HG03039 (cell line): ENCODE results near the gene TM9SF3.

Source experiments
- ATAC-seq: cut with Tn5 transposase; IDR thresholded peaks from one replicate; pipeline ENCODE4 v1.9.1; 2021; ENCODE audit warnings: mild to moderate bottlenecking, moderate library complexity; ENCODE audit not compliant: unreplicated experiment

Gene TM9SF3

DNA sequence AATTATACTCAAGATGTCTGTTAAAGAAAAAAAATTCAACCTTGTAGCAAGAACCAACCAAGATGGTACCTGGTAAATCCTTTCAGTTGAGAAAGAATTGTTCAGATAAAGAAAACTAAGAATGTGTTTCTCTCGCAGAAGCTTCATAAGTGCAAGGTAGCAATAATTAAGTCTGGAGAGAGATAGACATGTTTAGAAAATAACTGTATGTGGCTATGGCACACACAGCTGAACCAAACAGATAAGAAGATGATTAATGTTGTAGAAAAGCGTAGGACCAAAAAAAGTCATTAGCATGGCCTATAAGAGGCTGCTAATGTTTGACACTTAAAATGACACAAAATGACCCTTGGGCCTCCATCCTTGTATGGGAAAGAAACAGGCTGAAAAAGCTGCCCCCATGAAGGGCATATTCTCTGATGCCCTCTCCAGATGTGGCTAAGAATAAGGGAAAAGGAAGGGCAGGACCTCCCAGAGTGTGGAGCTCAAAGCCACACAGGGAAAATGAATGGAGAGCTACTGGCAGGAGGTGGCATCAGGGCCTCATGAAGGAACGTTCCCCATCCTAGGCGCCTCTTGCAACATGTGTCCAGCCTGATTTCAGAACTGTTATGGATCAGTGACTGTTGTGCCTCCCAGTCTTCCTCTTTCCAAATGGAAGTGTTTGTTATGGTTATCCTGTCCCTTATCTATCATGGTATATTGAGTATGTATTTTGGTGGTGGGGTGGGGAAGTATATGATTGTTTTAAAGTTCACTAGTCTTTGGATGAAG, 103.8 kb downstream of the TM9SF3 start:
- ATAC-seq, result no peak

DNA sequence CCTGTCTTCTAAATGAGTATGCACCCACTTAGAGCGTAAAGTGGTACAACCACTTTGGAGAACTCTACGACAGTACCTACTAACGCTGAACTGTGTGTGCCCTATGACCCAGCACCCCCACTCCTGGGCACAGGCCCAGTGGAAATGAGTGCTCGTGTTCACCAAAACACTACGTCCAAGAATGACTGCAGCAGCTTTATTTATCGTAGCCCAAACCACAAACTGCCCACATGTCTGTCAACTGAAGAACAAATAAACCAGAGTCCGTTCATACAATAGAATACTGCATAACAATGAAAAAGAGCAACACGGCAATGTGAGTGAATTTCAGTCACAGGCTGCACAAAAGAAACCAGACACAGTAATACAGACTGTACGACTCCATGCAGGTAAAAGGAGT, 108.5 kb downstream of the TM9SF3 start:
- ATAC-seq, result no peak

DNA sequence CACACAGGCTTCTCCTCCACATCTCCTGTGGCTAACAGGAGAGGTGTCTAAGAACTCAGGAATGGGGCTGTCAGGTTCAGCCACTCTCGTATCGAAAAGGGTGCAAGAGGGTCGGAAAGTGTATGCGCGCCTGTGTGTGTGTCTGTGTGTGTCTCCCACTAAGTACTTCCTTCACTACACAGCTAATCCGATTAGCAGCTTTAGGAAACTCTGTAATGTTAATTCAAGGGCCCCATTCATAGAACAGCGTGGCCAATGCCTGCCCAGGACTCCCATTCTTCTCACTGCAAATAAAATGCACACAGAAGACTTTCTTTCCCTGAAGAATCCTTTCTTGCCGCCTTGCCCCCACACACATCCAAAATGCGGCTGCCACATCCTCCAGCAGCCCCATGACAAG, 112.9 kb downstream of the TM9SF3 start:
- no peak for ATAC-seq

DNA sequence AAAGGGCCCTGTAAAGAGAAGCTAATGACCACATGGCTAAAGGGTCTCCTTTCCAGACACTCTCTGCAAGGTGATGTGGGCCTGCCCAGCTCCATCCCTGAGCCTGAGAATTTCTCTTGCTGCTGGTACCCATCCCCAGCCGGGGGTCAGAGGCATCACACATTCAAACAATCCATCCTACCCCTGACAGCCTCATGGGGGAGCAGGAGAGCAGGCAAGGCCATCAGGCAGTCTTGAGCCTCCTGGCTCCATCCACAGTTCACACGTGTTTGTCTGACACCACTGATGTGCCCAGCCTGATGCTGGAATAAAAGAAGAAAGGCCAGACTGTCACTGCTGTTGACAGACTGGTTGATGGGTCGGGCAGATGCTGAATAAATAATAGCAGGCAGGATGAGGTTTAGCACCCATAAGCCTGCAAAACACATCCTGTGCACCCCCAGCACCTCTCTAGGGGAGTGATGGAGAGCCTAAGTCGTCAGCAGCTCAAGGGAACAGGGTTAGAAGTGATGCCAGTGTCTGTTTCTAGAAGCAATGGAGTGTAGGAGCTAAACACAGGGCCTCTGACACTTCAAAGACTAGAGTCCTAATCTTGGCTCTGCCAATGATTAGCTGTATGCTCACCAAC, 116.6 kb downstream of the TM9SF3 start:
- no peak for ATAC-seq

DNA sequence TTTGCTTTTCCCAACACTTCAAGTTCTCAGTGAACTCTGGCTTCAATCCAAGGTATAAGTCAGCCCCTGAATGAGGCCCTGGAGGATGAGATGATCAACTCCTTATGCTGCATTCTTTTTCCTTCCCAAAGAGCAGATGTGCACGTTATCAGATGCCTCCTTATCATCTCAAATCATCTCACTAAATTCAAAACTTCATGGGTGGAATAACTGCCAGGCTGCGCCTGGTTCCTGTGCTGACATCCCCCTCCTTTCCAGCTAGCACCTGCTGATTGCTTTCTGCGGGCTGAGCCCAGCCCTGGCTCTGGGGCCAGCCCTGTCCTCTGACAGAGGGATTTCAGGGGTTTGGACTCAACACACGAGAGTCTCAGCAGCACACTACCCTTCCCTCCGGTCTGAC, 118.0 kb downstream of the TM9SF3 start:
- no peak for ATAC-seq
